Measurements from ENCODE around the gene HERC2. TPM values are rescaled to one million over a fixed set of nuclear protein-coding genes. Genes with fewer than 3 reads are reported as not detected.

HERC2 gene
- total and polyA plus RNA-seq, 2 of the 8 experiments (the other 6 are each of a cell fraction or from before 2014, with no cell fraction given): 83.0 to 88.7 TPM

GRCh38 chr15:28096411-28096669 lies 225.6 kb downstream of the HERC2 start (continued):
- TF ChIP-seq, protein P1, sequence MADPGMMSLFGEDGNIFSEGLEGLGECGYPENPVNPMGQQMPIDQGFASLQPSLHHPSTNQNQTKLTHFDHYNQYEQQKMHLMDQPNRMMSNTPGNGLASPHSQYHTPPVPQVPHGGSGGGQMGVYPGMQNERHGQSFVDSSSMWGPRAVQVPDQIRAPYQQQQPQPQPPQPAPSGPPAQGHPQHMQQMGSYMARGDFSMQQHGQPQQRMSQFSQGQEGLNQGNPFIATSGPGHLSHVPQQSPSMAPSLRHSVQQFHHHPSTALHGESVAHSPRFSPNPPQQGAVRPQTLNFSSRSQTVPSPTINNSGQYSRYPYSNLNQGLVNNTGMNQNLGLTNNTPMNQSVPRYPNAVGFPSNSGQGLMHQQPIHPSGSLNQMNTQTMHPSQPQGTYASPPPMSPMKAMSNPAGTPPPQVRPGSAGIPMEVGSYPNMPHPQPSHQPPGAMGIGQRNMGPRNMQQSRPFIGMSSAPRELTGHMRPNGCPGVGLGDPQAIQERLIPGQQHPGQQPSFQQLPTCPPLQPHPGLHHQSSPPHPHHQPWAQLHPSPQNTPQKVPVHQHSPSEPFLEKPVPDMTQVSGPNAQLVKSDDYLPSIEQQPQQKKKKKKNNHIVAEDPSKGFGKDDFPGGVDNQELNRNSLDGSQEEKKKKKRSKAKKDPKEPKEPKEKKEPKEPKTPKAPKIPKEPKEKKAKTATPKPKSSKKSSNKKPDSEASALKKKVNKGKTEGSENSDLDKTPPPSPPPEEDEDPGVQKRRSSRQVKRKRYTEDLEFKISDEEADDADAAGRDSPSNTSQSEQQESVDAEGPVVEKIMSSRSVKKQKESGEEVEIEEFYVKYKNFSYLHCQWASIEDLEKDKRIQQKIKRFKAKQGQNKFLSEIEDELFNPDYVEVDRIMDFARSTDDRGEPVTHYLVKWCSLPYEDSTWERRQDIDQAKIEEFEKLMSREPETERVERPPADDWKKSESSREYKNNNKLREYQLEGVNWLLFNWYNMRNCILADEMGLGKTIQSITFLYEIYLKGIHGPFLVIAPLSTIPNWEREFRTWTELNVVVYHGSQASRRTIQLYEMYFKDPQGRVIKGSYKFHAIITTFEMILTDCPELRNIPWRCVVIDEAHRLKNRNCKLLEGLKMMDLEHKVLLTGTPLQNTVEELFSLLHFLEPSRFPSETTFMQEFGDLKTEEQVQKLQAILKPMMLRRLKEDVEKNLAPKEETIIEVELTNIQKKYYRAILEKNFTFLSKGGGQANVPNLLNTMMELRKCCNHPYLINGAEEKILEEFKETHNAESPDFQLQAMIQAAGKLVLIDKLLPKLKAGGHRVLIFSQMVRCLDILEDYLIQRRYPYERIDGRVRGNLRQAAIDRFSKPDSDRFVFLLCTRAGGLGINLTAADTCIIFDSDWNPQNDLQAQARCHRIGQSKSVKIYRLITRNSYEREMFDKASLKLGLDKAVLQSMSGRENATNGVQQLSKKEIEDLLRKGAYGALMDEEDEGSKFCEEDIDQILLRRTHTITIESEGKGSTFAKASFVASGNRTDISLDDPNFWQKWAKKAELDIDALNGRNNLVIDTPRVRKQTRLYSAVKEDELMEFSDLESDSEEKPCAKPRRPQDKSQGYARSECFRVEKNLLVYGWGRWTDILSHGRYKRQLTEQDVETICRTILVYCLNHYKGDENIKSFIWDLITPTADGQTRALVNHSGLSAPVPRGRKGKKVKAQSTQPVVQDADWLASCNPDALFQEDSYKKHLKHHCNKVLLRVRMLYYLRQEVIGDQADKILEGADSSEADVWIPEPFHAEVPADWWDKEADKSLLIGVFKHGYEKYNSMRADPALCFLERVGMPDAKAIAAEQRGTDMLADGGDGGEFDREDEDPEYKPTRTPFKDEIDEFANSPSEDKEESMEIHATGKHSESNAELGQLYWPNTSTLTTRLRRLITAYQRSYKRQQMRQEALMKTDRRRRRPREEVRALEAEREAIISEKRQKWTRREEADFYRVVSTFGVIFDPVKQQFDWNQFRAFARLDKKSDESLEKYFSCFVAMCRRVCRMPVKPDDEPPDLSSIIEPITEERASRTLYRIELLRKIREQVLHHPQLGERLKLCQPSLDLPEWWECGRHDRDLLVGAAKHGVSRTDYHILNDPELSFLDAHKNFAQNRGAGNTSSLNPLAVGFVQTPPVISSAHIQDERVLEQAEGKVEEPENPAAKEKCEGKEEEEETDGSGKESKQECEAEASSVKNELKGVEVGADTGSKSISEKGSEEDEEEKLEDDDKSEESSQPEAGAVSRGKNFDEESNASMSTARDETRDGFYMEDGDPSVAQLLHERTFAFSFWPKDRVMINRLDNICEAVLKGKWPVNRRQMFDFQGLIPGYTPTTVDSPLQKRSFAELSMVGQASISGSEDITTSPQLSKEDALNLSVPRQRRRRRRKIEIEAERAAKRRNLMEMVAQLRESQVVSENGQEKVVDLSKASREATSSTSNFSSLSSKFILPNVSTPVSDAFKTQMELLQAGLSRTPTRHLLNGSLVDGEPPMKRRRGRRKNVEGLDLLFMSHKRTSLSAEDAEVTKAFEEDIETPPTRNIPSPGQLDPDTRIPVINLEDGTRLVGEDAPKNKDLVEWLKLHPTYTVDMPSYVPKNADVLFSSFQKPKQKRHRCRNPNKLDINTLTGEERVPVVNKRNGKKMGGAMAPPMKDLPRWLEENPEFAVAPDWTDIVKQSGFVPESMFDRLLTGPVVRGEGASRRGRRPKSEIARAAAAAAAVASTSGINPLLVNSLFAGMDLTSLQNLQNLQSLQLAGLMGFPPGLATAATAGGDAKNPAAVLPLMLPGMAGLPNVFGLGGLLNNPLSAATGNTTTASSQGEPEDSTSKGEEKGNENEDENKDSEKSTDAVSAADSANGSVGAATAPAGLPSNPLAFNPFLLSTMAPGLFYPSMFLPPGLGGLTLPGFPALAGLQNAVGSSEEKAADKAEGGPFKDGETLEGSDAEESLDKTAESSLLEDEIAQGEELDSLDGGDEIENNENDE (IDR thresholded peaks at IDR 0.05; ENCODE audit: insufficient replicate concordance, low read length): no peak
- no peak for TF ChIP-seq NANOG (IDR thresholded peaks at IDR 0.05; ENCODE audit: insufficient read depth, low read depth, low read length, poor library complexity, severe bottlenecking)
- no peak for TF ChIP-seq HDAC2 (IDR thresholded peaks at IDR 0.05; ENCODE audit: borderline replicate concordance in 1 of 2, low read depth in 2 of 2, low read length in 2 of 2)
- TF ChIP-seq EZH2 (IDR thresholded peaks at IDR 0.05; ENCODE audit: low read depth, low read length, severe bottlenecking): no peak
